ENCODE results near the gene ZFR.
"Not testable (repeated sequence)": the region's sequence is repeated elsewhere in the genome, so short reads cannot be mapped to it uniquely, and the experiment has no call there.

ZFR gene

DNA sequence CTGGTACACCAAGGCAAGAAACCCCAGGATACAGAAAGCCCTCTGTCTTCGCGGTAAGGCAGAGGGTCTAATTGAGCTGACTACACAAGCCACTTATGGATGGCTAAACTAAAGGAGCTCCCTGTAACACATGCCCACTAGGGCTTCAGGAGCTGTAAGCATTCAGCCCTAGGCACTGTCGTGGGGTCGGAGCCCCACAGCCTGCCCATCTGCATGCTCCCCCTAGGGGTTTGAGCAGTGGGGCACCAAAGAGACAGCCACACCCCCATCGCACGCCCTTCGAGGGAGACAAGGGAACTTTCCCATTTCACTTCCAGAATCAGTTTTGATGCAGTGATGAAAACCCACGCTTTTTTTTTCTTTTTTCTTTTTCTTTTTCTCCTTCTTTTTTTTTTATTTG, 120.8 kb downstream of the ZFR start:
- no peak for DNase-seq (ENCODE audit: low spot score)
- TF ChIP-seq CTCF (IDR thresholded peaks at IDR 0.05; ENCODE audit: borderline replicate concordance, control extremely low read depth, extremely low read depth, insufficient read depth, missing control alignments) = no peak
- in situ Hi-C loops (cut with MboI; ENCODE audit: low sequenced_read_pairs, unreplicated experiment) = no loop called here

DNA sequence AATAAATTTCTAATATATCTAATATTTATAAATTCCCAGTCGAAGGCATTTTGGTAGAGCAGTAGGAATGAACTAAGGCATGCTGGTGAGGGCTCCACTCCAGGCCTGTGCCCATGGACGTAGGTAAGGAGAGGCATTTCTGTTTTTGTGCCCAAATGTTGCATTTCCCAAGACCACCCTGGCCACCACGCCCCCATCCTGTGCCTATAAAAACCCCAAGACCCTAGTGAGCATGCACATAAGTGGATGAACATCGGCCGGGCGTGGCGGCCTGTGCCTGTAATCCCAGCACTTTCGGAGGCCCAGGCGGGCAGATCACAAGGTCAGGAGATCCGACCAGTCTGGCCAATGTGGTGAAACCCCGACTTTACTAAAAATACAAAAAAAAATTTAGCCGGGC, 121.7 kb downstream of the ZFR start:
- TF ChIP-seq CTCF (IDR thresholded peaks at IDR 0.05; ENCODE audit: borderline replicate concordance, control extremely low read depth, extremely low read depth, insufficient read depth, missing control alignments) = no peak
- in situ Hi-C loops (cut with MboI; ENCODE audit: low sequenced_read_pairs, unreplicated experiment) = no loop called here
- DNase-seq (ENCODE audit: low spot score) = no peak

- DNase-seq (ENCODE audit: low spot score); in situ Hi-C loops (cut with MboI; ENCODE audit: low sequenced_read_pairs, unreplicated experiment): not testable (repeated sequence)
These were observed 122.8 kb downstream of the ZFR start for GRCh38 chr5:32321787-32322186.

GRCh38 chr5:32320576-32320975, 124.0 kb downstream of the ZFR start:
- TF ChIP-seq CTCF (IDR thresholded peaks at IDR 0.05; ENCODE audit: borderline replicate concordance, control extremely low read depth, extremely low read depth, insufficient read depth, missing control alignments) = no peak
- in situ Hi-C loops (cut with MboI; ENCODE audit: low sequenced_read_pairs, unreplicated experiment) = no loop called here
- no peak for DNase-seq (ENCODE audit: low spot score)

GRCh38 chr5:32319926-32320543, 124.5 kb downstream of the ZFR start:
- no peak for TF ChIP-seq CTCF (IDR thresholded peaks at IDR 0.05; ENCODE audit: borderline replicate concordance, control extremely low read depth, extremely low read depth, insufficient read depth, missing control alignments)
- DNase-seq (ENCODE audit: low spot score) = no peak
- in situ Hi-C loops (cut with MboI; ENCODE audit: low sequenced_read_pairs, unreplicated experiment) = no loop called here

DNA sequence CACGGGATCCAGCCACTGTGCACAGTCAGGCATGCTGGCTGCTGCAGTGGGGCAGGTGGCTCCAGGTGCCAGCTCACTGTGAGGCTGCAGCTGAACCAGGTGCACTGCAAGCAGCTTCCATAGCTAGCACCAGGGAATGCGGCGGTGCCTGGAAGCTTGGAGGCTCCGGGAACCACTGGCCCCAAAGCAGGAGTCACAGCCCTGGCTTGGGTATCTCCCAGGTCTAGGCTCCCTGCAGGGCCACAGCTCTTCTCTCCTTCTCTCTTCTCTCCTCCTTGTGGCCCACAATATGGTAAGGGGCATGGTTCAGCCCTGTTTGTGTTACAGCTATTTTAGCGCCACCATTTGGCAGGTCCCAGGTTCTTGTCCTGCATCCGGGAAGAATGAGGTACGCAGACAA, 125.1 kb downstream of the ZFR start:
- DNase-seq (ENCODE audit: low spot score) = no peak
- no peak for TF ChIP-seq CTCF (IDR thresholded peaks at IDR 0.05; ENCODE audit: borderline replicate concordance, control extremely low read depth, extremely low read depth, insufficient read depth, missing control alignments)
- in situ Hi-C loops (cut with MboI; ENCODE audit: low sequenced_read_pairs, unreplicated experiment) = no loop called here

DNA sequence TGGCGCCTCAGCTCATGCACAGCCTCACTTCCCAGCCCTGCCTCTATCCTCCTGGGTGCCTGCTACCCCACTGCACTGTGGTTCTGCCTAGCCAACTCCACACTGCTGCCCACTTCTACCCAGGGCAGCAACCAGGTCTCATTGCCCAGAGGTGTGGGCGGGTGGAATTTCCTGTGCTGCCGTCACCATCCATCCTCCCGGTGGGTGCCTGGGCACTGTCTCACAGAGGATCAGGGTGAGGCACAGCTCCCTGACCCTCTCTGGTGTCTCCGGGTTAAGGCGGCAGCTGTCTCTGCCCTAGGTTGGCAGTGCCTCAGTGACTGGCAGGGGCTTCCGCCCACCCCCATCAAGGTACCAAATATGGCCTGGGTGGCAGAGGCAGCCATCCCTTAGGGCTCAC, 127.5 kb downstream of the ZFR start:
- no peak for TF ChIP-seq CTCF (IDR thresholded peaks at IDR 0.05; ENCODE audit: borderline replicate concordance, control extremely low read depth, extremely low read depth, insufficient read depth, missing control alignments)
- no peak for DNase-seq (ENCODE audit: low spot score)
- in situ Hi-C loops (cut with MboI; ENCODE audit: low sequenced_read_pairs, unreplicated experiment) = no loop called here
